A172 (cell line): ENCODE results near the gene LUZP2. TPM values are rescaled to one million over a fixed set of nuclear protein-coding genes. Genes with fewer than 3 reads are reported as not detected.

ENCODE experiments used
- DNase-seq: peaks from one replicate; pipeline ENCODE4 v3.0.0-alpha.2; 2015; ENCODE audit warnings: low spot score
- total RNA-seq: library from RNA; depleted of rRNA; stranded (reverse); fragments of >200 nt; shearing (Covaris generic); gene quantifications from 2 replicates; pipeline ENCODE4 v1.2.3, GENCODE V29; 2014; rRNA removed

LUZP2 gene
- not detected in 2 replicates for total RNA-seq

- no peak for DNase-seq
Measured at GRCh38 chr11:24496736-24497725, at the start of gene LUZP2. LUZP2 (plus strand) TSS chr11:24497053.

GRCh38 chr11:24453129-24453718 is 43.6 kb upstream of the LUZP2 start:
- peak; percentile 22 for DNase-seq

- DNase-seq, result no peak
Measured at GRCh38 chr11:24457985-24458384, 38.9 kb upstream of the LUZP2 start.

- no peak for DNase-seq
Measured at GRCh38 chr11:24470431-24470830, 26.4 kb upstream of the LUZP2 start.

GRCh38 chr11:24471084-24471483 is 25.8 kb upstream of the LUZP2 start:
- no peak for DNase-seq

GRCh38 chr11:24478718-24479117 is 18.1 kb upstream of the LUZP2 start:
- no peak for DNase-seq

- DNase-seq, result no peak
Measured at GRCh38 chr11:24489477-24489876, 7.4 kb upstream of the LUZP2 start.

- no peak for DNase-seq
Measured at GRCh38 chr11:24496386-24496735, 492 bp upstream of the LUZP2 start.

GRCh38 chr11:24497831-24498230 is 978 bp downstream of the LUZP2 start:
- DNase-seq, result no peak

GRCh38 chr11:24502425-24502824 is 5.6 kb downstream of the LUZP2 start:
- DNase-seq, result no peak

- peak; percentile 9 for DNase-seq
Measured at GRCh38 chr11:24509114-24509513, 12.3 kb downstream of the LUZP2 start.

GRCh38 chr11:24511511-24511910 is 14.7 kb downstream of the LUZP2 start:
- DNase-seq, result no peak

GRCh38 chr11:24513479-24514218 is 16.8 kb downstream of the LUZP2 start:
- DNase-seq, result no peak

GRCh38 chr11:24514219-24514594 is 17.4 kb downstream of the LUZP2 start:
- DNase-seq, result no peak

GRCh38 chr11:24515632-24516031 is 18.8 kb downstream of the LUZP2 start:
- no peak for DNase-seq

GRCh38 chr11:24516638-24517037 is 19.8 kb downstream of the LUZP2 start:
- no peak for DNase-seq

- DNase-seq, result no peak
Measured at GRCh38 chr11:24521601-24522000, 24.7 kb downstream of the LUZP2 start.

GRCh38 chr11:24524156-24524555 is 27.3 kb downstream of the LUZP2 start:
- no peak for DNase-seq

- no peak for DNase-seq
Measured at GRCh38 chr11:24531528-24531927, 34.7 kb downstream of the LUZP2 start.

- no peak for DNase-seq
Measured at GRCh38 chr11:24543771-24544170, 46.9 kb downstream of the LUZP2 start.

- no peak for DNase-seq
Measured at GRCh38 chr11:24556693-24557092, 59.8 kb downstream of the LUZP2 start.

- DNase-seq, result no peak
Measured at GRCh38 chr11:24559315-24559714, 62.5 kb downstream of the LUZP2 start.

- no peak for DNase-seq
Measured at GRCh38 chr11:24560324-24560723, 63.5 kb downstream of the LUZP2 start.
